HEK293 (cell line): ENCODE data around the gene YWHAG.

ENCODE experiments used
- KLF10 ChIP-seq: fragments of 450-650 bp; IDR thresholded peaks from 2 replicates; pipeline ENCODE4 v1.5.1; 2018; ENCODE audit warnings: missing biosample characterization, mild to moderate bottlenecking, missing genetic modification characterization
- MEIS1 ChIP-seq: sonication (generic); formaldehyde crosslinking; IDR thresholded peaks from 2 replicates; pipeline ENCODE4 v1.8.1; 2022; ENCODE audit warnings: missing genetic modification reagents, mild to moderate bottlenecking, borderline replicate concordance
- MYNN ChIP-seq: fragments of 450-650 bp; formaldehyde crosslinking; IDR thresholded peaks from 2 replicates; pipeline ENCODE4 v1.5.1; 2016; ENCODE audit warnings: missing biosample characterization, missing genetic modification characterization, borderline replicate concordance
- ZNF133 ChIP-seq: fragments of 450-650 bp; formaldehyde crosslinking; IDR thresholded peaks from 2 replicates; pipeline ENCODE4 v1.5.1; 2016; ENCODE audit warnings: missing biosample characterization, missing genetic modification characterization
- ZNF274 ChIP-seq, 2 experiments: fragments of 200-500 bp in 1 of 2; fragments of 450-650 bp in 1 of 2; sonication (Bioruptor generic) in 1 of 2; formaldehyde crosslinking in 1 of 2; IDR thresholded peaks; 2 replicates each; pipeline versions ENCODE4 v1.5.1 to v1.6.1; 2014 to 2016; ENCODE audit warnings: borderline replicate concordance in 1 of 2, inconsistent platforms in 1 of 2, low read length in 1 of 2, missing biosample characterization in 1 of 2, missing genetic modification characterization in 1 of 2
- ZNF335 ChIP-seq: fragments of 450-650 bp; formaldehyde crosslinking; conservative IDR thresholded peaks from 2 replicates; pipeline ENCODE4 v1.5.1; 2016; ENCODE audit warnings: missing biosample characterization, missing genetic modification characterization
- ZNF776 ChIP-seq: fragments of 450-650 bp; formaldehyde crosslinking; IDR thresholded peaks from 2 replicates; pipeline ENCODE4 v1.5.0; 2017; ENCODE audit warnings: missing biosample characterization, missing genetic modification characterization, borderline replicate concordance
- TF ChIP-seq, protein P1 (sequence below): fragments of 450-650 bp; formaldehyde crosslinking; IDR thresholded peaks from 2 replicates; pipeline ENCODE4 v1.5.1; 2017; ENCODE audit warnings: missing biosample characterization, missing genetic modification characterization
- TF ChIP-seq, protein P2 (sequence below): fragments of 450-650 bp; formaldehyde crosslinking; IDR thresholded peaks from 2 replicates; pipeline ENCODE4 v1.5.1; 2016; ENCODE audit warnings: missing biosample characterization, missing genetic modification characterization
- TF ChIP-seq, protein P3 (sequence below): fragments of 450-650 bp; formaldehyde crosslinking; IDR thresholded peaks from 2 replicates; pipeline ENCODE4 v1.5.1; 2016; ENCODE audit warnings: missing biosample characterization, missing genetic modification characterization
- TF ChIP-seq, protein P4 (sequence below): fragments of 450-650 bp; formaldehyde crosslinking; IDR thresholded peaks from 2 replicates; pipeline ENCODE4 v1.5.1; 2016; ENCODE audit warnings: missing biosample characterization, missing genetic modification characterization

DNA sequence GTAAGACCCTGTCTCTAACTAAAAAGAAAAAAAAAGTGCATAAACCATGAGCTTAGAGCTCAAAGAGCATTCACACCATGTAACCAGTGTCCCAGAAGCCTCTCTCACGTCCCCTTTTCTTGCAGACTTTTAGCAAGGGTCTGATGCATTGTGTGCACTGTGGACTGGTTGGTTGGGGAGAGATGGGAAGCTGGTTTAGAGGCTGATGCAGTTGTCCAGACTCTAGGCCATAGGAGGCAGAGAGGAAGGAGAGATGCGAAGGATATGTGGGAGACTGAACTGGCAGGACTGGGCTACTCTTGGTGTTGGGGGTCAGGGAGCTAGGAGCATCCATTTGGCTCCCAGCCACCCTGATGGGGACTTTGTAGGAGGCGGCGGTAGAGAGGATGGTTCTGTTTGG is 48.9 kb upstream of the YWHAG start:
- TF ChIP-seq, protein P1, sequence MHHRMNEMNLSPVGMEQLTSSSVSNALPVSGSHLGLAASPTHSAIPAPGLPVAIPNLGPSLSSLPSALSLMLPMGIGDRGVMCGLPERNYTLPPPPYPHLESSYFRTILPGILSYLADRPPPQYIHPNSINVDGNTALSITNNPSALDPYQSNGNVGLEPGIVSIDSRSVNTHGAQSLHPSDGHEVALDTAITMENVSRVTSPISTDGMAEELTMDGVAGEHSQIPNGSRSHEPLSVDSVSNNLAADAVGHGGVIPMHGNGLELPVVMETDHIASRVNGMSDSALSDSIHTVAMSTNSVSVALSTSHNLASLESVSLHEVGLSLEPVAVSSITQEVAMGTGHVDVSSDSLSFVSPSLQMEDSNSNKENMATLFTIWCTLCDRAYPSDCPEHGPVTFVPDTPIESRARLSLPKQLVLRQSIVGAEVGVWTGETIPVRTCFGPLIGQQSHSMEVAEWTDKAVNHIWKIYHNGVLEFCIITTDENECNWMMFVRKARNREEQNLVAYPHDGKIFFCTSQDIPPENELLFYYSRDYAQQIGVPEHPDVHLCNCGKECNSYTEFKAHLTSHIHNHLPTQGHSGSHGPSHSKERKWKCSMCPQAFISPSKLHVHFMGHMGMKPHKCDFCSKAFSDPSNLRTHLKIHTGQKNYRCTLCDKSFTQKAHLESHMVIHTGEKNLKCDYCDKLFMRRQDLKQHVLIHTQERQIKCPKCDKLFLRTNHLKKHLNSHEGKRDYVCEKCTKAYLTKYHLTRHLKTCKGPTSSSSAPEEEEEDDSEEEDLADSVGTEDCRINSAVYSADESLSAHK: no peak
- TF ChIP-seq ZNF133 (tag by site-specific recombination) (no peak), MEIS1 (CRISPR knock-in tag) (no peak), KLF10 (no peak), ZNF776 (tag by site-specific recombination) (no peak), MYNN (no peak), ZNF274 (IDR thresholded peaks at IDR 0.05; ENCODE audit: low read length) (no peak), ZNF274 (tag by site-specific recombination; IDR thresholded peaks at IDR 0.05; ENCODE audit: borderline replicate concordance) (no peak), ZNF335 (no peak)
- TF ChIP-seq, protein P2, sequence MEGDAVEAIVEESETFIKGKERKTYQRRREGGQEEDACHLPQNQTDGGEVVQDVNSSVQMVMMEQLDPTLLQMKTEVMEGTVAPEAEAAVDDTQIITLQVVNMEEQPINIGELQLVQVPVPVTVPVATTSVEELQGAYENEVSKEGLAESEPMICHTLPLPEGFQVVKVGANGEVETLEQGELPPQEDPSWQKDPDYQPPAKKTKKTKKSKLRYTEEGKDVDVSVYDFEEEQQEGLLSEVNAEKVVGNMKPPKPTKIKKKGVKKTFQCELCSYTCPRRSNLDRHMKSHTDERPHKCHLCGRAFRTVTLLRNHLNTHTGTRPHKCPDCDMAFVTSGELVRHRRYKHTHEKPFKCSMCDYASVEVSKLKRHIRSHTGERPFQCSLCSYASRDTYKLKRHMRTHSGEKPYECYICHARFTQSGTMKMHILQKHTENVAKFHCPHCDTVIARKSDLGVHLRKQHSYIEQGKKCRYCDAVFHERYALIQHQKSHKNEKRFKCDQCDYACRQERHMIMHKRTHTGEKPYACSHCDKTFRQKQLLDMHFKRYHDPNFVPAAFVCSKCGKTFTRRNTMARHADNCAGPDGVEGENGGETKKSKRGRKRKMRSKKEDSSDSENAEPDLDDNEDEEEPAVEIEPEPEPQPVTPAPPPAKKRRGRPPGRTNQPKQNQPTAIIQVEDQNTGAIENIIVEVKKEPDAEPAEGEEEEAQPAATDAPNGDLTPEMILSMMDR (tag by site-specific recombination): no peak
- TF ChIP-seq, protein P3, sequence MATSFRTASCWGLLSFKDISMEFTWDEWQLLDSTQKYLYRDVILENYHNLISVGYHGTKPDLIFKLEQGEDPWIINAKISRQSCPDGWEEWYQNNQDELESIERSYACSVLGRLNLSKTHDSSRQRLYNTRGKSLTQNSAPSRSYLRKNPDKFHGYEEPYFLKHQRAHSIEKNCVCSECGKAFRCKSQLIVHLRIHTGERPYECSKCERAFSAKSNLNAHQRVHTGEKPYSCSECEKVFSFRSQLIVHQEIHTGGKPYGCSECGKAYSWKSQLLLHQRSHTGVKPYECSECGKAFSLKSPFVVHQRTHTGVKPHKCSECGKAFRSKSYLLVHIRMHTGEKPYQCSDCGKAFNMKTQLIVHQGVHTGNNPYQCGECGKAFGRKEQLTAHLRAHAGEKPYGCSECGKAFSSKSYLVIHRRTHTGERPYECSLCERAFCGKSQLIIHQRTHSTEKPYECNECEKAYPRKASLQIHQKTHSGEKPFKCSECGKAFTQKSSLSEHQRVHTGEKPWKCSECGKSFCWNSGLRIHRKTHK (tag by site-specific recombination): no peak
- TF ChIP-seq, protein P4, sequence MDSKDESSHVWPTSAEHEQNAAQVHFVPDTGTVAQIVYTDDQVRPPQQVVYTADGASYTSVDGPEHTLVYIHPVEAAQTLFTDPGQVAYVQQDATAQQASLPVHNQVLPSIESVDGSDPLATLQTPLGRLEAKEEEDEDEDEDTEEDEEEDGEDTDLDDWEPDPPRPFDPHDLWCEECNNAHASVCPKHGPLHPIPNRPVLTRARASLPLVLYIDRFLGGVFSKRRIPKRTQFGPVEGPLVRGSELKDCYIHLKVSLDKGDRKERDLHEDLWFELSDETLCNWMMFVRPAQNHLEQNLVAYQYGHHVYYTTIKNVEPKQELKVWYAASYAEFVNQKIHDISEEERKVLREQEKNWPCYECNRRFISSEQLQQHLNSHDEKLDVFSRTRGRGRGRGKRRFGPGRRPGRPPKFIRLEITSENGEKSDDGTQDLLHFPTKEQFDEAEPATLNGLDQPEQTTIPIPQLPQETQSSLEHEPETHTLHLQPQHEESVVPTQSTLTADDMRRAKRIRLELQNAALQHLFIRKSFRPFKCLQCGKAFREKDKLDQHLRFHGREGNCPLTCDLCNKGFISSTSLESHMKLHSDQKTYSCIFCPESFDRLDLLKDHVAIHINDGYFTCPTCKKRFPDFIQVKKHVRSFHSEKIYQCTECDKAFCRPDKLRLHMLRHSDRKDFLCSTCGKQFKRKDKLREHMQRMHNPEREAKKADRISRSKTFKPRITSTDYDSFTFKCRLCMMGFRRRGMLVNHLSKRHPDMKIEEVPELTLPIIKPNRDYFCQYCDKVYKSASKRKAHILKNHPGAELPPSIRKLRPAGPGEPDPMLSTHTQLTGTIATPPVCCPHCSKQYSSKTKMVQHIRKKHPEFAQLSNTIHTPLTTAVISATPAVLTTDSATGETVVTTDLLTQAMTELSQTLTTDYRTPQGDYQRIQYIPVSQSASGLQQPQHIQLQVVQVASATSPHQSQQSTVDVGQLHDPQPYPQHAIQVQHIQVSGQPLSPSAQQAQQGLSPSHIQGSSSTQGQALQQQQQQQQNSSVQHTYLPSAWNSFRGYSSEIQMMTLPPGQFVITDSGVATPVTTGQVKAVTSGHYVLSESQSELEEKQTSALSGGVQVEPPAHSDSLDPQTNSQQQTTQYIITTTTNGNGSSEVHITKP: 0 out of 2 replicates have a peak, but pooled peaks have one; percentile 11
